ENCODE results near the gene TGFB1. TPM values are rescaled to one million over a fixed set of nuclear protein-coding genes. Genes with fewer than 3 reads are reported as not detected.

The TGFB1 gene
- total RNA-seq, 2 experiments from 2014 or later = 108 to 110 TPM

DNA sequence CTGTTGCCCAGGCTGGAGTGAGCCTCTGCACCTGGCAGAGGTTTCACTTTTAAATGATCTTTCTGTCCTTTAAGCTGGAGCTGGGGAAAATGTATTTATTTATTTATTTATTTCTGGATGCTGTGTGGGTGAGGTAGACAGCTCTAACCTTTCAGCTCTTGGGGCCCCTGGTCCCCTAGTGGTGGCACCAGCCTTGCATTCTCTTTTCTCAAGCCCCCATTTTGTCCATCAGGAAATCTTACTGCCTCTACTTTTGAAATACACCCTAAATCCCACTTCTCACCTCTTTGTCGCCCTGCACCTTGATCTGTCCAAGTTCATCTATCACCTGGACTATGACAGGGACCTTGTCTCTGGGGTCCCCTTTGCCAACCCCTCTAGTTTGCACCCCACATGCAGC is 12.4 kb upstream of the TGFB1 start:
- CTCF ChIA-PET = interaction anchor here (0.8 to 4.7 kb wide), 3 partner anchors 12 to 83 kb away, joined by 3 to 69 read pairs (median 3); partner anchors contain the start of gene TGFB1
- H3K27me3 Mint-ChIP-seq = no peaks in the 10 kb centered on the region
- H3K36me3 Mint-ChIP-seq = no peaks in the 10 kb centered on the region
- H3K4me3 Mint-ChIP-seq = no peak overlapping the region
- peaks cover 15% of the 10 kb centered on the region for H3K4me1 Mint-ChIP-seq (ENCODE audit: low read depth)
- no peak overlapping the region for H3K27ac Mint-ChIP-seq
- H3K9me3 Mint-ChIP-seq = no peaks in the 10 kb centered on the region
- intact Hi-C loops (cut with micrococcal nuclease) = no loop called here
- POLR2A ChIA-PET = interaction anchor here (0.6 kb wide), 1 partner anchor 44 kb away, joined by 3 read pairs; no protein-coding TSS in a partner anchor
- peak; percentile 29 for DNase-seq

DNA sequence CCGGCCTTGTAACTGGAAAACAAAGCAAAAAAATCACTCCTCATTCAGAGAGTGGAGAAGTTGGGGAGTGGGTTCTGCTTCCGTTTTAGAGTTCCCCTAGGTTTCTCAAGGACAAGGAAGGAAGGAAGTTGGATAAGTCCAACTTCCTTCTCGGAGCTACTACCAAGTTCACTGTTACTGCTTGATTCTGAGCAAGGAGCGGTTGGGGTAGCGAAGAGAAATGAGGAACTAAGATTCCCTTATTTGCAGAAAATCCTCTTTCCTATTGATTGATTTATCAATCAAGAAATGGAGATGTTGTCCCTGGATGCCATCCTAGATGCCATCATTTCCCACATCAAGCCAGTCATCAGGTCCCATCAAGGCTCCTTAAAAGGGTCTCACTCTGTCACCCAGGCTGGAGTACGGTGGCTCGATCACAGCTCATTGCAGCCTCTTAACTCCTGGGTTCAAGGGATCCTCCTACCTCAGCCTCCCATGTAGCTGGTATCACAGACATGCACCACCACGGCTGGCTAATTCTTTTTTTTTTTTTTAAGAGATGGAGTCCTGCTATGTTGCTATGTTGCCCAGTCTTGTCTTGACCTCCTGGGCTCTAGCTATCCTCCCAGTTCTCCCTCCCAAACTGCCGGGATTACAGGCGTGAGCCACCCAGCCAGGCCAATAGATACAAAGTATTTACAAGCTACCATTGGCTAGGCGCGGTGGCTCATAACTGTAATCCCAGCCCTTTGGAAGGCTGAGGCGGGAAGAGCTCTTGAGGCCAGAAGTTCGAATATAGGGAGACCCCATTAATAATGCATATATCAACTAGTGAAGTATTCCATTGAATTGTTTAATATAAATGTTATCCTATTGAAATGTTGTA is 11.0 kb upstream of the TGFB1 start:
- ChIA-PET POLR2A (interaction anchor here (0.6 to 1.9 kb wide), 8 partner anchors 9 to 168 kb away, joined by 3 to 21 read pairs (median 6); partner anchors contain the start of genes DMAC2 and HNRNPUL1), CTCF (interaction anchor here (0.6 to 4.7 kb wide), 11 partner anchors 11 to 495 kb away, joined by 3 to 69 read pairs (median 3); partner anchors contain the start of genes DMAC2, RPS19 and TGFB1)
- Mint-ChIP-seq H3K9me3 (no peaks in the 10 kb centered on the region), H3K27ac (peak overlapping the region; percentile 92), H3K4me3 (peak overlapping the region; percentile 91), H3K27me3 (no peaks in the 10 kb centered on the region), H3K36me3 (no peaks in the 10 kb centered on the region), H3K4me1 (ENCODE audit: low read depth) (peaks cover 15% of the 10 kb centered on the region)
- intact Hi-C loops (cut with micrococcal nuclease) = loop anchor here (1.0 to 5.0 kb wide), 4 partner anchors 33 to 1017 kb away; partner anchors contain the start of genes BCKDHA, C19orf47, EXOSC5 and PLD3
- no peak for DNase-seq

DNA sequence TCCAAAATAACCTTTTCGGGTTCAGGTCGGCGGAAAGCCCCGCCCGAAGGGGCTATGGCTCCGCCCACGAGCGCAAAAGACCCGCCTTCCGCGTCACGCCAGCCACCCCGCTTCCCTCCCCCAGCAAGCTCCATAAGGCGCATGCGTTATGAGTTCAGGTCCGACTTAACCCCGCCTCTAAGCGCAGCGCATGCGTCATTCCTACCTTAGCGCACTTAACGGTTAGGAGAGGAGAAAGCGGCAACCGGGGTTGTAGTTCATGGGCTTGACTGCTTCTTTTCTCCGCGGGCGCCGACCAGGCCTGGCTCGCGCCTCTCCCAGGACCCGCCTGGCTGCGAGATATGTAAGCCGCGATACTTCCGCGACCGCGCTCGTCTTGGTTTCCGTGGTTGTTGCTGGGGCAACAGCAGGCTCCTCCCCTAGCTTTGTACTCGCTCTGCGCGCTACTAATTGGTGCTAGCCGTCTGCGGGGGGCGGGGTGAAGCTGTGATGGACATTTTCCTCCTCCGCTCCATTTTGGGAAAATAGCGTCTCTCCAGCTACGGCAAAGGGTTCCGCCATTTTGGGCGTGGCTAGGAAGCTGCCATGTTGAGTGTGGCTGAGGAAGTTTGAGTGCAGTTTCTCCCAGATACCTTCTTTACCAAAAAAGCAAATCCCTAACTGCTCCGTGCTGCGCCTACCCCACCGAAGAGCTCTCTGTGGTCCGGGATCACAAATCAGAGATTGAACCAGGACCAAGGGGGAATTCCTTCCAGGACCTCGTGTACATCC is 10.2 kb upstream of the TGFB1 start, which contains the start of gene B9D2:
Gene B9D2 (minus strand): TSS at position 397 of the 771 bp plus-strand sequence. CDS start 630 bp downstream, outside the sequence.
- CTCF ChIA-PET = interaction anchor here (0.6 to 4.7 kb wide), 9 partner anchors 10 to 496 kb away, joined by 3 to 69 read pairs (median 3); partner anchors contain the start of genes DMAC2, RPS19 and TGFB1
- peaks cover 15% of the 10 kb centered on the region for H3K4me1 Mint-ChIP-seq (ENCODE audit: low read depth)
- DNase-seq = peak; percentile 99
- no peaks in the 10 kb centered on the region for H3K9me3 Mint-ChIP-seq
- H3K27me3 Mint-ChIP-seq = no peaks in the 10 kb centered on the region
- POLR2A ChIA-PET = interaction anchor here (0.6 to 1.9 kb wide), 10 partner anchors 9 to 829 kb away, joined by 3 to 21 read pairs (median 4); partner anchors contain the start of genes ACTMAP, DMAC2 and HNRNPUL1
- intact Hi-C loops (cut with micrococcal nuclease) = loop anchor here (1.0 to 5.0 kb wide), 5 partner anchors 9 to 1017 kb away; partner anchors contain the start of genes BCKDHA, C19orf47, EXOSC5 and PLD3
- H3K27ac Mint-ChIP-seq = peak within 1 kb of the TSS; percentile 92
- H3K4me3 Mint-ChIP-seq = peak within 1 kb of the TSS; percentile 91
- H3K36me3 Mint-ChIP-seq = no peaks in the 10 kb centered on the region

DNA sequence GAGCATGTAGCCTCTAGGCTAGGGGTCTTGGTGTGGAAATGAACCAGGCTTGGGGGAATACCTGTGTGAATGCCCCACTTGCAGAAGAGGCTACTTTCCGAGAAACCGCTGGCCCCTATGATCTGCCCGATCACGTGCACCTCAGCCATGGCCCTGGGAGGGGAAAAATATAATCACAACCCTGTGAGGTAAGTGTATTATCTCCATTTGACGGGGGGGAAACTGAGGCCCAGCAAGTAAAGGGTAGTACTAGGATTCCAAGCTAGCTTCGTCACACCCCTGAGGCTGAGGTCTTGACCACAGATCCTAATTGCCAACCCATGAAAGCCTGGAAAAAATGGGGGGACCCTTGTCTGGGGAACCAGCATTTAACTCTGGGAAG is 9.6 kb upstream of the TGFB1 start:
- POLR2A ChIA-PET = interaction anchor here (0.6 to 1.9 kb wide), 8 partner anchors 8 to 830 kb away, joined by 3 to 21 read pairs (median 6); partner anchors contain the start of genes ACTMAP, DMAC2 and HNRNPUL1
- H3K27ac Mint-ChIP-seq = peak overlapping the region; percentile 92
- no peaks in the 10 kb centered on the region for H3K27me3 Mint-ChIP-seq
- peaks cover 18% of the 10 kb centered on the region for H3K4me1 Mint-ChIP-seq (ENCODE audit: low read depth)
- peak overlapping the region; percentile 91 for H3K4me3 Mint-ChIP-seq
- DNase-seq = no peak
- CTCF ChIA-PET = interaction anchor here (1.2 to 4.7 kb wide), 4 partner anchors 10 to 219 kb away, joined by 3 to 69 read pairs (median 9); partner anchors contain the start of genes DMAC2 and TGFB1
- no peaks in the 10 kb centered on the region for H3K36me3 Mint-ChIP-seq
- intact Hi-C loops (cut with micrococcal nuclease) = loop anchor here (1.0 to 5.0 kb wide), 3 partner anchors 8 to 1016 kb away; partner anchors contain the start of genes C19orf47, PLD3 and ZNF574
- H3K9me3 Mint-ChIP-seq = no peaks in the 10 kb centered on the region

DNA sequence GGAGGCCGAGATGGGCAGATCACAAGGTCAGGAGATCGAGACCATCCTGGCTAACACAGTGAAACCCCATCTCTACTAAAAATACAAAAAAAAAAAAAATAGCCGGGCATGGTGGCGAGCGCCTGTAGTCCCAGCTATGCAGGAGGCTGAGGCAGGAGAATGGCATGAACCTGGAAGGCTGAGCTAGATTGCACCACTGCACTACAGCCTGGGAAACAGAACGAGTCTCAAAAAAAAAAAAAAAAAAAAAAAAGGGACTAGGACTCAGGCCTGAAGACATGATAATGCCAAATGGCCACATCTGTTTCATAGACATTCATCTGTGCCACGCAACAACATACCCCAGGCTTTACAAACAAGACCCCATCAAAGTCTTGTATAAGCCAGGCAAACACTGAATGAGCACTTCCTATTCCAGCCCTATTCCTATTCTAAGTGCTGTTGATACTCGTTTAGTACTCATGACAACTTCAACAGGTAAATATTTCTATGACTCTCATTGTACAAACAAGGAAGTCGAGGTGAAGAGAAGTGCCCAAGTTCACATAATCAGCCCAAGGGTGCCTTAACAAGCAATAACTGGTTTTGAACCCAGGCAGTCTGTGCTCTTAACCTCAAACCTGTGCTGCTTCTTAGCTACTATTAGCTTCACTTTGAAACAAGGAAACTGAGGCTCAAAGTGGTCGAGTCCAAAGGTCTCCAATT is 8.6 kb upstream of the TGFB1 start:
- Mint-ChIP-seq H3K4me3 (no peak overlapping the region), H3K4me1 (ENCODE audit: low read depth) (peaks cover 28% of the 10 kb centered on the region), H3K36me3 (no peaks in the 10 kb centered on the region), H3K27me3 (no peaks in the 10 kb centered on the region), H3K27ac (peak overlapping the region; percentile 8), H3K9me3 (no peaks in the 10 kb centered on the region)
- POLR2A ChIA-PET = interaction anchor here (1.0 kb wide), 1 partner anchor 35 kb away, joined by 6 read pairs; no protein-coding TSS in a partner anchor
- CTCF ChIA-PET = interaction anchor here (3.0 to 4.7 kb wide), 2 partner anchors 9 to 77 kb away, joined by 15 to 69 read pairs; partner anchors contain the start of genes DMAC2 and TGFB1
- intact Hi-C loops (cut with micrococcal nuclease) = loop anchor here (5.0 kb wide), 2 partner anchors 715 to 1015 kb away; partner anchors contain the start of genes C19orf47, PLD3 and ZNF574
- no peak for DNase-seq

DNA sequence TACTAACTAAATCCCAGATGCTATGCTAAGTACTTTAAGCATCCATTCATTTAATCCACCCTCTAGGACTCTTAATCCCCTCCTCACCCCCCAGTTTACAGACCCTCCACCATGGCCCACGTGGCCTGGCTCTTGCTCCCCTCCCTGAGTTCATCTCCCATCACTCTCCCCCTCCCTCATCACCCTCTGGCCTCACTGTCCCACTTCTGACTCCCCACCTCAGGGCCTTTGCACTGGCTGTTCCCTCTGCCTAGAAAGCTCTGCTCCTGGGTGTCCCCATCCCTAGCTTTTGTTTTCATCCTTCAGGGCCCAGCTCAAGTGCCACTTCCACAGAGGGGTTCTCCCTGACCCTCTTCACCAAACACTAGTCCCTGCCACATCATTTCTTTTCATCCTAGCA is 6.0 kb upstream of the TGFB1 start:
- Mint-ChIP-seq H3K27me3 (no peaks in the 10 kb centered on the region), H3K36me3 (no peaks in the 10 kb centered on the region), H3K4me3 (no peak overlapping the region), H3K4me1 (ENCODE audit: low read depth) (peaks cover 48% of the 10 kb centered on the region), H3K27ac (no peak overlapping the region), H3K9me3 (no peaks in the 10 kb centered on the region)
- intact Hi-C loops (cut with micrococcal nuclease) = loop anchor here (5.0 kb wide), 2 partner anchors 718 to 1012 kb away; partner anchors contain the start of genes C19orf47, PLD3 and ZNF574
- no peak for DNase-seq
- CTCF ChIA-PET = no interaction called here
- POLR2A ChIA-PET = no interaction called here

DNA sequence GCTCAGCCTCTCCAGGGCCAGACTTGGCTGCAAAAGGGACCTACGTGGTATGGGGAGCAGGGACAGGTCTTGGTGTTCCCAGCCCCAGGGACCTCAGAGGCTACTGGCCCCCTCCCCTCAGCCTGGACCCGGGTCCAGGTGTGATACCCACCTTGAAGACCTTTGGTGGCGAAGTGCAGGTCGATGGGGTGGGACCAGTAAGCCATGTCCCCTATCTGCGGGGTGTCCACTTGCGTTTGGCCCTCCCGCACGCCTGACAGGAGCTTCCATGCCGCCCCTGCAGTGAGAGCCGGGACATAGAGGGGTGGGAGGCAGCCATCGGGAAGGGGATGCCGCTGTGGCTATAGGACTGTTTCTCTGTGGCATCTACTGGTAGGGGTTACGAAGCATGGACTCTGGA is 4.0 kb upstream of the TGFB1 start:
- no peak for DNase-seq
- ChIA-PET CTCF (interaction anchor here (0.5 to 0.6 kb wide), 2 partner anchors 152 to 208 kb away, joined by 3 read pairs; no protein-coding TSS in a partner anchor), POLR2A (no interaction called here)
- H3K9me3 Mint-ChIP-seq = no peaks in the 10 kb centered on the region
- peak overlapping the region; percentile 86 for H3K27ac Mint-ChIP-seq
- peaks cover 45% of the 10 kb centered on the region for H3K4me1 Mint-ChIP-seq (ENCODE audit: low read depth)
- no peaks in the 10 kb centered on the region for H3K27me3 Mint-ChIP-seq
- peaks cover 6% of the 10 kb centered on the region for H3K36me3 Mint-ChIP-seq
- H3K4me3 Mint-ChIP-seq = peak overlapping the region; percentile 16
- intact Hi-C loops (cut with micrococcal nuclease) = no loop called here

DNA sequence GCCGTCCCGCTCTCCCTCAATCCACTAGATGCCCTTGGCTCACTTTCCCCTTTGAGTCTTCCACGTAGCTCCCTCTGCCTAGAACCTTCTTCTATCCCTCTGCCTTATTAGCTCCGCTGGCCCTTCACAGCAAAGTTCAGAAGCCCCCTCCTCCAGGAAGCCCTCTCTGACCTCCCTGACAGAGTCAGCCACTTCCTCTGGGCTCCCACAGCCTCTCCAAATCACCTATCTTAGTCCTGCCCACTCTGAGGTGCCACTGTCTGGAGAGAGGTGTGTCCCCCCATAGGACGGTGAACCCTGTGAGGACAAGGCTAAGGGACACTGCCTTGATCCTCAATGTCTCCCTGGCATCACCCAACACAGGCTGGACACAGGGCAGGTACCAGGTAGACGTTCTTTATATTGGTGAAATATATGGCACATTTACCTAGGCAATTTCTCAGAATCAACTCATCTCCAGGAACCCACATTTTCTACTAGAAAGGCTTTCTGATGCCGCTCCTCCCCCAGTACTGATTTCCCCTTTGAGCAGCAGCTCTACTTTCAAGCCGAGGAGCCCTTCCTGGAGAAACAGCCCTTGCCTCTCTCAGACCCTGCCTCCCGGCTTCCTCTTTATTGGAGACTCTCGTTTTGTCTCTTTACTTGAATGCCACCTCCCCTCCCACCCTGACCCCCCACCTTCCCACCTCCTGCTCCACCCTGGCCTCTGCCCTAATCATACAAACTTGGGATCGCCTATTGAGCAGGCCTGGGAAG is 3.4 kb upstream of the TGFB1 start:
- peak; percentile 60 for DNase-seq
- peaks cover 40% of the 10 kb centered on the region for H3K4me1 Mint-ChIP-seq (ENCODE audit: low read depth)

DNA sequence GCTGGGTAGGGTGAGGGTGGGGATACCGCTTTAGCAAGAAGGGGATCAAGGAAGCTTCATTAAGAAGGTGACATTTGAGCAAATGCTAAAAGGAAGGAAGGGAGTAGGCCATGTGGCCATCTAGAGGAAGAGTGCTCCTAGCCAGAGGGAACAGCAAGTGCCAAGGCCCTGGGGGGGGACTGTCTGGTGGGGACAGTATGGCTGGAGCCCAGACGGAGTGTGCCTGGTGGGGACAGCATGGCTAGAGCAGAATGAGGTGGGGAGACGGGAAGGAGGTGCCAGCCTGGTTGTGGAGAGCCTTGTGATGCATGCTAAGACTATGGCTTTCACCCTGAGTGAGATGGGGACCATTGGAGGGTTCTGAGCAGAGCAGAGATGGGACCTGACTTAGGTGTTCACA is 2.1 kb upstream of the TGFB1 start:
- Mint-ChIP-seq H3K9me3 (no peaks in the 10 kb centered on the region), H3K27ac (peak overlapping the region; percentile 86), H3K4me3 (peak overlapping the region; percentile 38), H3K27me3 (no peaks in the 10 kb centered on the region), H3K4me1 (ENCODE audit: low read depth) (peaks cover 43% of the 10 kb centered on the region), H3K36me3 (peaks cover 16% of the 10 kb centered on the region)
- peak; percentile 13 for DNase-seq
- intact Hi-C loops (cut with micrococcal nuclease) = loop anchor here (1.0 kb wide), 1 partner anchor 7 kb away; no protein-coding TSS in a partner anchor
- CTCF ChIA-PET = interaction anchor here (1.1 to 6.1 kb wide), 3 partner anchors 9 to 152 kb away, joined by 3 to 69 read pairs (median 6); partner anchors contain the start of gene B9D2
- POLR2A ChIA-PET = interaction anchor here (1.4 to 1.6 kb wide), 2 partner anchors 8 to 28 kb away, joined by 4 to 11 read pairs; partner anchors contain the start of gene B9D2

More for the DNA sequence above, 3.4 kb upstream of the TGFB1 start:
- intact Hi-C loops (cut with micrococcal nuclease) = no loop called here
- Mint-ChIP-seq H3K4me3 (peak overlapping the region; percentile 31), H3K9me3 (no peaks in the 10 kb centered on the region), H3K27me3 (no peaks in the 10 kb centered on the region), H3K36me3 (peaks cover 6% of the 10 kb centered on the region), H3K27ac (peak overlapping the region; percentile 86)
- ChIA-PET CTCF (interaction anchor here (1.2 kb wide), 1 partner anchor 30 kb away, joined by 3 read pairs; no protein-coding TSS in a partner anchor), POLR2A (interaction anchor here (0.6 to 1.4 kb wide), 3 partner anchors 9 to 42 kb away, joined by 3 to 4 read pairs (median 4); no protein-coding TSS in a partner anchor)

DNA sequence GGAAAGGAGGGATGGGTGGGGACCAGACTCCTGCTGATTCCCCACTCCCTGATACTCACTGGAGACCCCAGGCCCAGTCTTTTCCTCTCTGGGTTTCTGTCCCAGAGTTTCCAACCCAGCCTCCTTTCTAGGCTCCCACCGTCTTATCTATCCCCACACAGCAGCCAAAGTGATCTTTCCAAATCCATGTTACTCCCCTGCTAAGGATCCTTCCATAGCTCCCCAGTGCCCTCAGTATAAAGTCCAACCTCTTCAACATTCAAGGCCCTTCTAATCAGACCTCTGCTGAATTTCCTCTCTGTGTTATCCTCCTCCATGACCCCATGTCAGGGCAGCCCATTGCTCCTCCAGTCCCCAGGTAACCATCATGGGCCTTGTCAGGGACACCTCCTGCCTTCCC is 1.3 kb upstream of the TGFB1 start:
- Mint-ChIP-seq H3K27ac (peak overlapping the region; percentile 86), H3K4me3 (peak overlapping the region; percentile 27), H3K4me1 (ENCODE audit: low read depth) (peaks cover 45% of the 10 kb centered on the region), H3K36me3 (peaks cover 16% of the 10 kb centered on the region), H3K9me3 (no peaks in the 10 kb centered on the region), H3K27me3 (no peaks in the 10 kb centered on the region)
- intact Hi-C loops (cut with micrococcal nuclease) = loop anchor here (1.0 kb wide), 1 partner anchor 8 kb away; no protein-coding TSS in a partner anchor
- CTCF ChIA-PET = interaction anchor here (0.8 to 6.1 kb wide), 3 partner anchors 9 to 151 kb away, joined by 3 to 69 read pairs (median 6); partner anchors contain the start of gene B9D2
- DNase-seq = no peak
- POLR2A ChIA-PET = interaction anchor here (1.6 kb wide), 1 partner anchor 9 kb away, joined by 11 read pairs; the partner anchor contains the start of gene B9D2

All from activated CD4-positive, alpha-beta memory T cell treated with anti-CD3 and anti-CD28 coated beads for 36 hours (primary cell).